OCI-LY1 (cell line): Measurements from ENCODE around the gene C8G.

Experiments used
- H2AFZ ChIP-seq: fragments of 200-600 bp; sonication (generic), shearing (Covaris generic); 2 replicates; pipeline ENCODE4 v1.6.0; 2014; ENCODE audit warnings: antibody characterized with exemption, mild to moderate bottlenecking, low read length
- H3F3A ChIP-seq: fragments of 200-600 bp; sonication (generic), shearing (Covaris generic); 2 replicates; pipeline ENCODE4 v1.6.0; 2014; ENCODE audit warnings: mild to moderate bottlenecking, antibody characterized with exemption, low read length, moderate library complexity; ENCODE audit not compliant: insufficient read depth
- H3K27ac ChIP-seq: fragments of 200-600 bp; sonication (generic); 2 replicates; pipeline ENCODE4 v1.5.1; 2014; ENCODE audit warnings: low read length, mixed run types, mild to moderate bottlenecking, low read depth; ENCODE audit not compliant: poor library complexity, severe bottlenecking
- H3K27me3 ChIP-seq: fragments of 200-600 bp; sonication (generic); 2 replicates; pipeline ENCODE4 v1.6.0; 2014; ENCODE audit warnings: antibody characterized with exemption, mild to moderate bottlenecking, low read length, moderate library complexity; ENCODE audit not compliant: insufficient read depth
- H3K36me3 ChIP-seq: fragments of 200-600 bp; sonication (generic); 2 replicates; pipeline ENCODE4 v1.6.1; 2014; ENCODE audit warnings: mild to moderate bottlenecking, antibody characterized with exemption, low read length, moderate library complexity, mixed read lengths; ENCODE audit not compliant: insufficient read depth
- H3K4me1 ChIP-seq: fragments of 200-600 bp; sonication (generic); 2 replicates; pipeline ENCODE4 v1.5.1; 2014; ENCODE audit warnings: mild to moderate bottlenecking, low read length, moderate library complexity; ENCODE audit not compliant: insufficient read depth, severe bottlenecking
- H3K4me2 ChIP-seq: fragments of 200-600 bp; sonication (generic), shearing (Covaris generic); 2 replicates; pipeline ENCODE4 v1.6.1; 2014; ENCODE audit warnings: low read length
- H3K4me3 ChIP-seq: fragments of 200-600 bp; sonication (generic); 2 replicates; pipeline ENCODE4 v1.5.1; 2014; ENCODE audit warnings: low read length, low read depth, mild to moderate bottlenecking, mixed read lengths; ENCODE audit not compliant: poor library complexity, severe bottlenecking
- H3K79me2 ChIP-seq: fragments of 200-600 bp; shearing (Covaris generic); 2 replicates; pipeline ENCODE4 v1.6.1; 2016; ENCODE audit warnings: mixed run types, low read length, mixed read lengths; ENCODE audit not compliant: insufficient read depth
- H3K9ac ChIP-seq: fragments of 200-600 bp; sonication (generic), shearing (Covaris generic); 2 replicates; pipeline ENCODE4 v1.6.1; 2014; ENCODE audit warnings: mild to moderate bottlenecking, low read length, mixed read lengths
- H3K9me2 ChIP-seq: fragments of 200-600 bp; sonication (generic), shearing (Covaris generic); 2 replicates; pipeline ENCODE4 v1.6.1; 2014; ENCODE audit warnings: low read depth, mild to moderate bottlenecking, low read length, mixed read lengths
- H3K9me3 ChIP-seq: fragments of 200-600 bp; shearing (Covaris generic); 2 replicates; pipeline ENCODE4 v1.6.1; 2014; ENCODE audit warnings: low read length, mixed read lengths
- H4K20me1 ChIP-seq: fragments of 200-600 bp; sonication (generic), shearing (Covaris generic); 2 replicates; pipeline ENCODE4 v1.6.0; 2016; ENCODE audit warnings: mild to moderate bottlenecking, low read length; ENCODE audit not compliant: insufficient read depth
- CTCF ChIP-seq: fragments of 200-600 bp; sonication (generic), shearing (Covaris generic); IDR thresholded peaks from 2 replicates; pipeline ENCODE4 v1.5.1; 2017; ENCODE audit warnings: mild to moderate bottlenecking, antibody characterized with exemption, low read length, moderate library complexity, mixed read lengths
- EZH2 ChIP-seq: fragments of 200-600 bp; sonication (generic), shearing (Covaris generic); IDR thresholded peaks from 2 replicates; pipeline ENCODE4 v1.8.0; 2017; ENCODE audit warnings: borderline replicate concordance, mixed run types, mild to moderate bottlenecking, antibody characterized with exemption, low read length, moderate library complexity, mixed read lengths

Gene C8G

GRCh38 chr9:136926154-136926704 is 18.8 kb upstream of the C8G start:
- Histone ChIP-seq H3K4me3 (no peak overlapping the region), H3K4me1 (peaks cover 15% of the 10 kb centered on the region), H4K20me1 (no peaks in the 10 kb centered on the region), H2AFZ (no peak overlapping the region), H3K36me3 (peaks cover 81% of the 10 kb centered on the region), H3K9me2 (no peaks in the 10 kb centered on the region), H3K9me3 (no peaks in the 10 kb centered on the region), H3K27me3 (no peaks in the 10 kb centered on the region), H3K9ac (no peak overlapping the region), H3K4me2 (no peak overlapping the region), H3F3A (no peaks in the 10 kb centered on the region), H3K27ac (no peak overlapping the region), H3K79me2 (no peaks in the 10 kb centered on the region)
- TF ChIP-seq CTCF (no peak), EZH2 (no peak)

- Histone ChIP-seq H3K36me3 (peaks cover 85% of the 10 kb centered on the region), H3K9me2 (no peaks in the 10 kb centered on the region), H3K79me2 (no peaks in the 10 kb centered on the region), H2AFZ (no peak overlapping the region), H3K27ac (no peak overlapping the region), H3K4me3 (no peak overlapping the region), H3K4me1 (peaks cover 15% of the 10 kb centered on the region), H3K27me3 (no peaks in the 10 kb centered on the region), H4K20me1 (no peaks in the 10 kb centered on the region), H3F3A (no peaks in the 10 kb centered on the region), H3K9ac (no peak overlapping the region), H3K4me2 (no peak overlapping the region), H3K9me3 (peaks cover under 1% of the 10 kb centered on the region; the same call in 1 of the 2 replicates)
- TF ChIP-seq EZH2 (no peak), CTCF (no peak)
Observed at GRCh38 chr9:136926749-136927148, 18.3 kb upstream of the C8G start.

- H3K36me3 ChIP-seq, result peaks cover 83% of the 10 kb centered on the region
- no peak overlapping the region for H3K9ac ChIP-seq
Observed at GRCh38 chr9:136927343-136928271, 17.4 kb upstream of the C8G start.

More at GRCh38 chr9:136927343-136928271, 17.4 kb upstream of the C8G start:
- Histone ChIP-seq H3K27me3 (no peaks in the 10 kb centered on the region), H3K4me2 (no peak overlapping the region), H4K20me1 (no peaks in the 10 kb centered on the region), H3K79me2 (no peaks in the 10 kb centered on the region), H2AFZ (no peak overlapping the region), H3K9me2 (no peaks in the 10 kb centered on the region), H3K27ac (no peak overlapping the region), H3K9me3 (peaks cover 3% of the 10 kb centered on the region; the same call in 1 of the 2 replicates), H3F3A (no peaks in the 10 kb centered on the region), H3K4me3 (no peak overlapping the region), H3K4me1 (peaks cover 15% of the 10 kb centered on the region)
- TF ChIP-seq EZH2 (no peak), CTCF (no peak)
